Left renal cortex interstitium (tissue), 4 donors: ENCODE results near the gene NUFIP1. TPM values are rescaled to one million over a fixed set of nuclear protein-coding genes. Genes with fewer than 3 reads are reported as not detected.
"Not testable (repeated sequence)": the region's sequence is repeated elsewhere in the genome, so short reads cannot be mapped to it uniquely, and the experiment has no call there.

Source experiments
- DNase-seq, 4 donors: peaks; one replicate each; pipeline ENCODE4 v3.0.0-alpha.2; 2013; ENCODE audit warnings: low read depth in 4 of 4, low spot score in 2 of 4, missing footprints in 1 of 4
- polyA plus RNA-seq, 4 donors: library from polyadenylated mRNA; unstranded; fragments of 120-200 nt; gene quantifications; one replicate each; pipeline ENCODE4 v1.2.1, GENCODE V29; 2013; ENCODE audit not compliant: insufficient read length in 4 of 4

Gene NUFIP1
- polyA plus RNA-seq, 4 donors: 10.9 to 13.1 (median 12.5) TPM

GRCh38 chr13:44971656-44972595, 17.3 kb downstream of the NUFIP1 start:
- DNase-seq: no peak

- DNase-seq: peak in 1 of 4 donors; percentile 57
Observed at GRCh38 chr13:44969551-44970484, 19.5 kb downstream of the NUFIP1 start.

GRCh38 chr13:44968434-44968815, 20.8 kb downstream of the NUFIP1 start:
- DNase-seq: no peak

GRCh38 chr13:44967704-44968433, 21.4 kb downstream of the NUFIP1 start:
- DNase-seq: no peak

GRCh38 chr13:44961997-44962396, 27.3 kb downstream of the NUFIP1 start:
- no peak for DNase-seq

- no peak for DNase-seq
Observed at GRCh38 chr13:44955406-44955805, 33.9 kb downstream of the NUFIP1 start.

GRCh38 chr13:44954224-44954623, 35.0 kb downstream of the NUFIP1 start:
- DNase-seq: no peak

- no peak for DNase-seq
Observed at GRCh38 chr13:44952671-44953070, 36.6 kb downstream of the NUFIP1 start.

- DNase-seq: no peak
Observed at GRCh38 chr13:44951184-44951583, 38.1 kb downstream of the NUFIP1 start.

GRCh38 chr13:44943411-44943810, 45.9 kb downstream of the NUFIP1 start:
- DNase-seq: not testable (repeated sequence)

GRCh38 chr13:44938854-44939253, 50.4 kb downstream of the NUFIP1 start:
- DNase-seq: no peak

- DNase-seq: no peak
Observed at GRCh38 chr13:44936246-44936645, 53.0 kb downstream of the NUFIP1 start.

- DNase-seq: no peak
Observed at GRCh38 chr13:44934724-44935123, 54.5 kb downstream of the NUFIP1 start.

GRCh38 chr13:44932850-44933251, 56.4 kb downstream of the NUFIP1 start:
- DNase-seq: no peak

GRCh38 chr13:44932171-44932849, 57.0 kb downstream of the NUFIP1 start:
- DNase-seq: no peak

GRCh38 chr13:44930963-44931623, 58.2 kb downstream of the NUFIP1 start:
- no peak for DNase-seq

- DNase-seq: no peak
Observed at GRCh38 chr13:44930280-44930679, 59.0 kb downstream of the NUFIP1 start.

GRCh38 chr13:44929692-44930091, 59.6 kb downstream of the NUFIP1 start:
- DNase-seq: no peak

- DNase-seq: no peak
Observed at GRCh38 chr13:44927968-44928367, 61.3 kb downstream of the NUFIP1 start.
